Measurements from ENCODE around the gene PRLR.
A peak's percentile ranks its signal among the peaks of the same experiment; 100 is the strongest.

The PRLR gene

DNA sequence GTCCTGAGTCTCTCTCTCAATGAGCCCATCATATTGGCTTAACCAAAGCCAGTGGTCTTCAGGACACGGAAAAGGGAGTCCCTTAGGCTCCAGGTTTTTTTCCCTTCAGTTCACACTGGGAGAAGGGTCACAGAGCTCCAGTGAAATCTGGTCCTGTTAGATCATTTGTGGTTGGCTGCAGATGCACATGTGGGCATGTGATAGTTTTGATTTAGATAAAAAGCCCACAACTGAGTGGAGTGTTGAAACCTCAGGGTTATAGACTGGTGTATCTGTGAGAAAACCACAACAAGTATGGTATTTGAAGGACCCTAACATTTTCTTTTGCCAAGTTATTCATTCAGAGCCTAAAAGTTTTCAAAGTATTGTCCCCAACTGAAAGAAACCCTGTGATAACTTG lies 46.7 kb downstream of the PRLR start:
- Histone ChIP-seq H3K9me3 (ENCODE audit: insufficient read depth, low read length) (no peaks in the 10 kb centered on the region), H3K9ac (ENCODE audit: insufficient read length, low read depth) (no peak overlapping the region), H3K36me3 (ENCODE audit: insufficient read depth, insufficient read length, low read length) (no peaks in the 10 kb centered on the region), H3K4me1 (ENCODE audit: insufficient read depth, insufficient read length) (peaks cover 3% of the 10 kb centered on the region), H3K4me3 (ENCODE audit: insufficient read length, low read depth) (no peak overlapping the region), H3K27me3 (ENCODE audit: insufficient read depth, insufficient read length) (no peaks in the 10 kb centered on the region)
- DNase-seq (ENCODE audit: low read depth, low spot score), result no peak
- TF ChIP-seq YY1 (IDR thresholded peaks at IDR 0.05; ENCODE audit: insufficient read depth, insufficient read length) (no peak), ZNF274 (IDR thresholded peaks at IDR 0.05; ENCODE audit: low read depth, low read length) (no peak), SUZ12 (IDR thresholded peaks at IDR 0.05; ENCODE audit: extremely low read depth, insufficient read depth, insufficient read length) (no peak)

GRCh38 chr5:35182910-35183535 lies 47.3 kb downstream of the PRLR start:
- TF ChIP-seq YY1 (IDR thresholded peaks at IDR 0.05; ENCODE audit: insufficient read depth, insufficient read length) (no peak), ZNF274 (IDR thresholded peaks at IDR 0.05; ENCODE audit: low read depth, low read length) (no peak), SUZ12 (IDR thresholded peaks at IDR 0.05; ENCODE audit: extremely low read depth, insufficient read depth, insufficient read length) (no peak)

GRCh38 chr5:35182486-35182885 lies 47.8 kb downstream of the PRLR start:
- no peak for DNase-seq (ENCODE audit: low read depth, low spot score)
- Histone ChIP-seq H3K9ac (ENCODE audit: insufficient read length, low read depth) (no peak overlapping the region), H3K36me3 (ENCODE audit: insufficient read depth, insufficient read length, low read length) (no peaks in the 10 kb centered on the region), H3K9me3 (ENCODE audit: insufficient read depth, low read length) (no peaks in the 10 kb centered on the region), H3K27me3 (ENCODE audit: insufficient read depth, insufficient read length) (no peaks in the 10 kb centered on the region), H3K4me1 (ENCODE audit: insufficient read depth, insufficient read length) (no peaks in the 10 kb centered on the region), H3K4me3 (ENCODE audit: insufficient read length, low read depth) (no peak overlapping the region)
- no peak for TF ChIP-seq SUZ12 (IDR thresholded peaks at IDR 0.05; ENCODE audit: extremely low read depth, insufficient read depth, insufficient read length)
- TF ChIP-seq YY1 (IDR thresholded peaks at IDR 0.05; ENCODE audit: insufficient read depth, insufficient read length), result no peak
- TF ChIP-seq ZNF274 (IDR thresholded peaks at IDR 0.05; ENCODE audit: low read depth, low read length), result no peak

More at GRCh38 chr5:35182910-35183535, 47.3 kb downstream of the PRLR start:
- Histone ChIP-seq H3K4me3 (ENCODE audit: insufficient read length, low read depth) (no peak overlapping the region), H3K9me3 (ENCODE audit: insufficient read depth, low read length) (no peaks in the 10 kb centered on the region), H3K36me3 (ENCODE audit: insufficient read depth, insufficient read length, low read length) (no peaks in the 10 kb centered on the region), H3K9ac (ENCODE audit: insufficient read length, low read depth) (no peak overlapping the region), H3K4me1 (ENCODE audit: insufficient read depth, insufficient read length) (peaks cover 3% of the 10 kb centered on the region), H3K27me3 (ENCODE audit: insufficient read depth, insufficient read length) (no peaks in the 10 kb centered on the region)
- peak; percentile 43 for DNase-seq (ENCODE audit: low read depth, low spot score)

DNA sequence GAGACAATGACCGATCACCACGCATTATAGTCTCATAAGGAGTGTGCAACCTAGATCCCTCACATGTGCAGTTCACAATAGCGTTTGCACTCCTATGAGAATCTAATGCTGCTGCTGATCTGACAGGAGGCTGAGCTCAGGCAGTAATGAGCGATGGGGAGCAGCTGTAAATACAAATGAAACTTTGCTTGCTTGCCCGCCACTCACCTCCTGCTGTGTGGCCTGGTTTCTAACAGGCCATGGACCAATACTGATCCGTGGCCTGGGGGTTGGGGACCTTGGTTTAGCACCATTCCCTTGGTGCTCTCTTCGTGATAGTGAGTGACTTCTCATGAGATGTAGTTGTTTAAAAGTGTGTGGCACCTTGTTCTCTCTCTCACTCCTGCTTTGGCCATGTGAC lies 50.2 kb downstream of the PRLR start:
- H3K27me3 ChIP-seq (ENCODE audit: insufficient read depth, insufficient read length), result no peaks in the 10 kb centered on the region
- H3K9ac ChIP-seq (ENCODE audit: insufficient read length, low read depth), result no peak overlapping the region
- H3K36me3 ChIP-seq (ENCODE audit: insufficient read depth, insufficient read length, low read length), result no peaks in the 10 kb centered on the region
- no peak for DNase-seq (ENCODE audit: low read depth, low spot score)
- H3K4me1 ChIP-seq (ENCODE audit: insufficient read depth, insufficient read length), result no peaks in the 10 kb centered on the region
- H3K9me3 ChIP-seq (ENCODE audit: insufficient read depth, low read length), result no peaks in the 10 kb centered on the region
- TF ChIP-seq YY1 (IDR thresholded peaks at IDR 0.05; ENCODE audit: insufficient read depth, insufficient read length), result no peak
- TF ChIP-seq SUZ12 (IDR thresholded peaks at IDR 0.05; ENCODE audit: extremely low read depth, insufficient read depth, insufficient read length), result no peak
- no peak for TF ChIP-seq ZNF274 (IDR thresholded peaks at IDR 0.05; ENCODE audit: low read depth, low read length)
- no peak overlapping the region for H3K4me3 ChIP-seq (ENCODE audit: insufficient read length, low read depth)

- DNase-seq (ENCODE audit: low read depth, low spot score), result no peak
- H3K4me1 ChIP-seq (ENCODE audit: insufficient read depth, insufficient read length), result no peaks in the 10 kb centered on the region
- TF ChIP-seq SUZ12 (IDR thresholded peaks at IDR 0.05; ENCODE audit: extremely low read depth, insufficient read depth, insufficient read length) (no peak), ZNF274 (IDR thresholded peaks at IDR 0.05; ENCODE audit: low read depth, low read length) (no peak), YY1 (IDR thresholded peaks at IDR 0.05; ENCODE audit: insufficient read depth, insufficient read length) (no peak)
Observed at GRCh38 chr5:35177783-35178182, 52.5 kb downstream of the PRLR start.

GRCh38 chr5:35172533-35172932 lies 57.8 kb downstream of the PRLR start:
- Histone ChIP-seq H3K36me3 (ENCODE audit: insufficient read depth, insufficient read length, low read length) (no peaks in the 10 kb centered on the region), H3K4me1 (ENCODE audit: insufficient read depth, insufficient read length) (no peaks in the 10 kb centered on the region), H3K27me3 (ENCODE audit: insufficient read depth, insufficient read length) (no peaks in the 10 kb centered on the region), H3K9ac (ENCODE audit: insufficient read length, low read depth) (no peak overlapping the region), H3K4me3 (ENCODE audit: insufficient read length, low read depth) (no peak overlapping the region), H3K9me3 (ENCODE audit: insufficient read depth, low read length) (peaks cover 23% of the 10 kb centered on the region)
- no peak for TF ChIP-seq YY1 (IDR thresholded peaks at IDR 0.05; ENCODE audit: insufficient read depth, insufficient read length)
- no peak for TF ChIP-seq SUZ12 (IDR thresholded peaks at IDR 0.05; ENCODE audit: extremely low read depth, insufficient read depth, insufficient read length)
- no peak for TF ChIP-seq ZNF274 (IDR thresholded peaks at IDR 0.05; ENCODE audit: low read depth, low read length)
- no peak for DNase-seq (ENCODE audit: low read depth, low spot score)

More at GRCh38 chr5:35177783-35178182, 52.5 kb downstream of the PRLR start:
- no peaks in the 10 kb centered on the region for H3K36me3 ChIP-seq (ENCODE audit: insufficient read depth, insufficient read length, low read length)
- no peaks in the 10 kb centered on the region for H3K9me3 ChIP-seq (ENCODE audit: insufficient read depth, low read length)
- H3K4me3 ChIP-seq (ENCODE audit: insufficient read length, low read depth), result no peak overlapping the region
- H3K9ac ChIP-seq (ENCODE audit: insufficient read length, low read depth), result no peak overlapping the region
- H3K27me3 ChIP-seq (ENCODE audit: insufficient read depth, insufficient read length), result no peaks in the 10 kb centered on the region

GRCh38 chr5:35171991-35172390 lies 58.3 kb downstream of the PRLR start:
- H3K27me3 ChIP-seq (ENCODE audit: insufficient read depth, insufficient read length), result no peaks in the 10 kb centered on the region
- TF ChIP-seq SUZ12 (IDR thresholded peaks at IDR 0.05; ENCODE audit: extremely low read depth, insufficient read depth, insufficient read length) (no peak), ZNF274 (IDR thresholded peaks at IDR 0.05; ENCODE audit: low read depth, low read length) (no peak), YY1 (IDR thresholded peaks at IDR 0.05; ENCODE audit: insufficient read depth, insufficient read length) (no peak)
- no peak overlapping the region for H3K4me3 ChIP-seq (ENCODE audit: insufficient read length, low read depth)
- H3K36me3 ChIP-seq (ENCODE audit: insufficient read depth, insufficient read length, low read length), result no peaks in the 10 kb centered on the region
- no peaks in the 10 kb centered on the region for H3K4me1 ChIP-seq (ENCODE audit: insufficient read depth, insufficient read length)
- H3K9ac ChIP-seq (ENCODE audit: insufficient read length, low read depth), result no peak overlapping the region
- peaks cover 28% of the 10 kb centered on the region for H3K9me3 ChIP-seq (ENCODE audit: insufficient read depth, low read length)
- no peak for DNase-seq (ENCODE audit: low read depth, low spot score)
